UCSD-AML1 (cell line): ENCODE results near the gene PIBF1.
"Not testable (repeated sequence)": the region's sequence is repeated elsewhere in the genome, so short reads cannot be mapped to it uniquely, and the experiment has no call there.

Experiments used
- DNase-seq: peaks from one replicate; lab custom pipeline; 2025; ENCODE audit not compliant: unreplicated experiment; lab: John Stamatoyannopoulos, UW

PIBF1 gene

DNA sequence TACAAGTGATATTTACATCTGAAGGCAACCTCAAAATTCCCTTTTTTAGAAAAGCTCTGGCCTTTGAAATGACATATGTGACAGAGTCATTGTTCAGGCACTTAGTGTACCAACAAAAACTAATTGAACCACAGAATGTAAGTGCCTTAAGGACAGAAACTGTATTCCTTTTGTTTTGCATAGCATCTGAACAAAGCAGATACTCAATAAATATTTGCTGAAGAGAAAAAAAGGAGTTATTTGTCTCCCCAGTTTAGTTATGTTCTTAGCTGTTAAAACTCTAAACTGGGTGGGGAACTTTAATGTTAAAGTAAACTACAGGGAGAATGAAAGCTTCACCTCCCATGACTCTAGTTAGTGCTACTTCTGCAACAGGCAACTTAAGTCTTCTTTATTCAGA lies 220.0 kb downstream of the PIBF1 start:
- DNase-seq: no peak

DNA sequence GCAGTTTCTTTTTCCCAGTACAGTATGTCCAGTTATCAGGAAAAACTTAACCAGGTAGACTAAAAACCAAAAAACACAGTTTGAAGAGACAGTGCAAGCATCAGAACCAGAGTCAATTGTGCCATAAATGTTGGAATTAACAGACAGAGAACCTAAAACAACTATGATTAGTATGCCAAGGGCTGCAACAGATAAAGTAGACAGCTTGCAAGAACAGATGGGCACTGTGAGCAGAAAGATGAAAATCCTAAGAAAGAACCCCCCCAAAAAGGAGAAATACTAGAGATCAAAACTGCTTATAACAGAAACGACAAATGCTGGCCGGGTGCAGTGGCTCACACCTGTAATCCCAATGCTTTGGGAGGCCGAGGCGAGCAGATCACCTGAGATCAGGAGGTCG lies 229.8 kb downstream of the PIBF1 start:
- no peak for DNase-seq

DNA sequence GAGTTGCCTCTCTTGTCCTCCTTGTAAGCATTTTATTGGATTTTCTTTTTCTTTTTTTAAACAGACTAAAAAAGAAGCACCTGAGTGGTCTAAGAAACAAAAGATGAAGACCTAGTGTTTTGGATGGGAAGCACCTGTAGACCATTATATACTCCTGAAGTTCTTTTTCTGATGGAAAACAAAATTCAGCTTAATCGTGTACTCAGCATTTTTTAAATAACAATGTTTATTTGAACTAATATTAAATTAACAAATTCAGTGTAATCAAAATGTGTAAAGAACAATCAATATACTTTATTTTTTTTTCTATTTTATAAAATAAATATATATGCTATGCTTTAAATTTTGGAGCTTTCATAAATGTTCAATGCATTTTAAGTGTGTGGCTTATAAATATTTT lies 233.9 kb downstream of the PIBF1 start:
- DNase-seq: no peak

DNA sequence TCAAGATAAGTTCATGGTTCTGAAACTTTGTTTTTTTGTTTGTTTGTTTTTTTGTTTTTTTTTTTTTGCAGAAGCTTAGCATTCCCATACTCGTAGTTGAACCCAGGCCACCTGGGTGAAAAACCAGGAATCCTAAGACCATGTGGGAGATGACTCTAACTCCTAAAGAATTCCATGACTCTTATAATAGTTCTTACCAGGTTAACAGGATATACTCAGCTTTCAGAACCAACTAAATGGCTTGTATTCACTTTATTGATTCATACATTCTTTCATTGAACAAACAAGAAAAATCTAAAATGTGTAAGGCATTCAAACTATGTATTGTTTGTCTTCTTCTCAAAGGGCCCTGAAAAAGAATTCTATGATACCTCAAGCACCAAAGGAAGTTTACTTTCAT lies 236.4 kb downstream of the PIBF1 start:
- DNase-seq: no peak

DNA sequence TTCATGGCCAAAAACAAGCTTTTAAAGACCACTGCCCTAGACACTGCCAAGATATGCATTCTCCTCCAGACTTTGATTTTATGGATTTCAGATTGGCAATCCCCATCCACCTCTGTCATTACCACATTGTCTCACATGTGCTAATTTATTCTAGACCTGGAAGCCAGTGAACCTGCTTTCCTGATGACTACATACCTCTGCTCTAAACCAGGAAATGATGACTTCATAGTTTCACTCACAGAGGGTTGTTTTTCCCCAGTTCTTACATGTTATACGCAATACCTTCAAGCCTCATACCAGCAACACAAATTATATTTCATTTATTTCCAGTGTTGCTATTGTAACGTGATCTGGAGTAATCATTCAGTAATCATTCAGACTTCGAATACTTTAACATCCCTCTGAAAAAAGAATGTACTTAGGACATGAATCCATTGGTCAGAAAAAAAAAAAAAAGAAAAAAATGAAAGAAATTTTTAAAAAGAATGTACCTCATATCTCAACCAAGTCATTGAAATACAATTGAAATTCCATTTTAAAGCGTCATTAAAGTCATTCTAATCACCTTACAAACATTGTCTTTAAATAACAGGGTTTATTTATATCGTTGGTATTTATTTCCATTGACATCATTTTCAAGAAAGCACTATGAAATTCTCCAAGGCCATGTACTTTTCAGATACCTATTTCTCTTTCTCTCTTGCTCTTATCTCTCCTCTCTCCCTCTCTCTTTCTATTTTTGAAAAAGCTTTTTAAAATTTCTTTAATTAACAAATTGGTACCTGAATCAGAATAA lies 243.5 kb downstream of the PIBF1 start:
- no peak for DNase-seq

DNA sequence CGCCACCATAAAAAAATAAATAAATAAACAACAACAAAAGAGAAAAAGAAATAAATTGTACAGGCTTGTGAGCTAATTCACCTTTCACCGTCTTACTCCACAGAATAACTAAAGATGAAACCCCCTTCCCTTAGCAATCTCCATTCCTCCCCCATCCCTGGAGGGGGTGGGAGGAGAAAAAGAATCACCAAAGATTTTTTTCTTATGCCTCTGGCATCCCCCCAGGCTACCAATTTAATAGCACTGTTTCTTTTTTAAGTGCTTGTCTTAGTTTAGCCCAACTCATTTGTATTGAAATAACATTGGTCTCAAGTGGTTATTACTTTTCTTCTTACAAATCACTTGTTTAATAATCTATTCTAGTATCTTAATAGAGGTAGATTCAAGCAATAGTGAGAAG lies 253.0 kb downstream of the PIBF1 start:
- no peak for DNase-seq

DNA sequence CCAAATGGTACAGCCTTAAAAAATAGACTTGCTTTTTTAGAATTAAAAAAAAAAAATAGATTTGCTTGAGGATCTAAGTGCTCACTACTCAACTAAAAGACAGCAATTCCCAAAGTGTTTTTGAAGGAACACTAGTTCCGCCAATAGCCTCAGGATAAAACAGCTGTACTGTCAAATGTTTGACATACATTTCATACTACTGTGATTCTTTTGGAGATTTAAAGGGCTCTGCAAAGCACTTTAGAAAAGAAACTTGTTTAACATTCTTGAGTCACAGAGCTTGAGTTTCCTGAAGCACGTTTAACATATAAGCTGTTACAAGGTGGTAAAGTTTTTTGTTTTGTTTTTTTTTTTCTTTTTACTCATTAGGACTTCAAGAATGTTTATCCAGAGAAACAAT lies 253.7 kb downstream of the PIBF1 start:
- no peak for DNase-seq

DNA sequence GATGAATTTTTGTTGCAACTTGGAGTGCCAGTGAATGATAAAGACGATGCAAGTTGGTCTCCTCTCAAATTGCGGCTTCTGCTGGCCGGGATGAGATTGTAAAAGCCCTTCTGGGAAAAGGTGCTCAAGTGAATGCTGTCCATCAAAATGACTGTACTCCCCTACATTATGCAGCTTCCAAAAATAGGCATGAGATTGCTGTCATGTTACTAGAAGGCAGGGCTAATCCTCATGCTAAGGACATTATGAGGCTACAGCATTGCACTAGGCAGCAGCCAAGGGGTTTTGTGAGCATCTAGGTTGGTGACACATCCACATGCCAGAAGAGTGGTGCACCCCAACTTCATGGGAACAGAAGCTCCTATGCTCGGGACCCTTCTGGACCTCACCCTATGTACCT lies 254.6 kb downstream of the PIBF1 start:
- DNase-seq: no peak

DNA sequence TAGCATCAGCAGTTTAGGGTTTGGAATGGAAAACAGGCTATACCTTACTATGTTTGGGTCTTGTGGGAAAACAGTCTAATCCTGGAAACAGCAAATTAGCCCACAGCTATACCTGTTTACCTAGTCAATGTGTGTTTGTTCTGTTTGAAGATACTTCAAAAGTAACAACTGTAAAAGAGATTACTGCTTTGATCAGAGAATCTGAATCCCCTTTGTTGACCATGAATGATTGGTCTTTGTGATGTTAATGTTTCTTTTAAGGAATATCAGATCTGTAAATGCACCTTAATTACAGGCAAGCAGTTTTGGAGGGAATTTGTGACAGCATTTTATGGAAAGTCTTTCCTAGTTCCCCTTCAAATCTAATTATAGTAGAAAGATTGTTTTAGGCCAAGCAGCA lies 256.1 kb downstream of the PIBF1 start:
- no peak for DNase-seq

DNA sequence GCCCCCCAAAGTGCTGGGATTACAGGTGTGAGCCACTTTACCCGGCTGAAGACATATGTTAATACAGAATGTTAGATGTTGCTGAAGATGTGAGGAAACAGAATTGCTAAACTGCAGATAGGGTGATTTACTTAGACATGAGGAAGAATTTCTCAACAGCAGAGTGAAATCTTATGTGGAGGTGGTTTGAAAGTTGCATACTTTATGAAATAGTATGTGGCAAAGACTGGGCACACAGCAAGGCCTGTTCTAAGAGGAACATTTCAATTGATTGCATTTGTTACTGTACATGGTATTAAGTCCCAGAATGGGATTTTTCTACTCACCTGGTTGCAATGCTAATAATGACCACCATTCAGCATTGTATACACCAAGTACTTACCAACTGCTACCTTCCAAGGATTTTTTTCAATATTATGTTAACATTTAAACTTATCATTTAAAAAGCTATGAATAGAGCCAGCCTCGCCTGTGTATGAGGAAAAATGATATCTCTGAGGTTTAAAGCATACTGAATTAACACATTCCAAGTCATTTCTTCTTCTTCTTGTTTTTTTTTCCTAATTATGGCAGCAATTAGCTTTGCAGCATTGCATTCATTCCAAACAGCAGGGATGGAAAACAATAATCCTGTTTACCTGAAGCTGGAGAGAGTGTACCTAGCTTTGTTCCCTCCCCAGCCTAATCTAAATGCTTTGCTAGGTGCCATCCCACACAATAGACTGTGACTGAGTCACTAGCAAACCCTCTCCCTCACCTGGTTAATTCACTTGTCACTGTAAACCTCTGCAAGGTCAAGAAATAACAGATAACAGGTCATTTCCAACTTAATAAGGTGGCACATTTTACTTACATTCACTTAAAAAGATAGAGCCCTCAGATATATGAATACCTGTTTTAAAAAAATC lies 257.5 kb downstream of the PIBF1 start:
- no peak for DNase-seq

DNA sequence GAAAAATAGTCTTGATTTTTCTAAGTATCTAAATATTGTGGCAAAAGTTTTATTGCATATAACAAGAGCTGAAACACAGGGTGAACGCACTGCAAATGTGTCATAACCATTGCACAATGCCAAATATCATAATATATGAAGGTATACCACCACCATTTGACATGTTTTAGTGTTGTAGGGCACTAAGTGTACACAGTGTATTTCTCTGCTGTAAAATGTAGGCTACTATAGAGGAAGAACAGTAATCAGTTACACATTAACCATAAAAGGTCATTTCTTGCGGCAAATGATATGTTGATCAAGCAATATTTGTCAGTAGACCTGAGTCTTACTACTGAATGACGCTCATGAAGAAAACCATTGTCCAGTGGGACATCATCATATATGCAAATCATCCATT lies 258.6 kb downstream of the PIBF1 start:
- DNase-seq: no peak

DNA sequence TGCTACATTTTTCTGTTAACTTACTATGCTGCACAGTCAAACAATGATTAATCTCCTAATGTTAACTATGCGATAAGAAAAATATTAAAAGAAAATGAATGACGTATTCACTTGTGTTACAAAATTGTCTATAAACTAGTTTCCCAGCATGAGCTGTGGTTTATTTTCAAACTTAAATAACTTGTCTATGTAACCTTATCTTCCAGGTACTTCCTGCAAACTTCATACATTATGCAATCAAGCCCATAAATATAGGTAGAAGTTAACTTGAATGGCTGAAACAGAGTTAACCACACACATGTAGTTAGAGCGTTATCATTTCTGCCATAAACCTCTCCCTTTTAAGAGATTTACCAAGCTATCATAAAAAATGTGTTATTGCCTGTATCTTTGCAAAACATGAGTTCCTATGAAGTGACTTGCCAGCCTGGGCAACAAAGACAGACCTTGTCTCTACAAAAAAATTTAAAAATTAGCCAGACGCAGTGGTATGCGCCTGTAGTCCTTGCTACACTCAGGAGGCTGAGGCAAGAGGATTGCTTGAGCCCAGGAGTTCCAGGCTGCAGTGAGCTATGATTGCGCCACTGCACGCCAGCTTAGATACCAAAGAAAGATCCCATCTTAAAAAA lies 259.1 kb downstream of the PIBF1 start:
- DNase-seq: no peak

DNA sequence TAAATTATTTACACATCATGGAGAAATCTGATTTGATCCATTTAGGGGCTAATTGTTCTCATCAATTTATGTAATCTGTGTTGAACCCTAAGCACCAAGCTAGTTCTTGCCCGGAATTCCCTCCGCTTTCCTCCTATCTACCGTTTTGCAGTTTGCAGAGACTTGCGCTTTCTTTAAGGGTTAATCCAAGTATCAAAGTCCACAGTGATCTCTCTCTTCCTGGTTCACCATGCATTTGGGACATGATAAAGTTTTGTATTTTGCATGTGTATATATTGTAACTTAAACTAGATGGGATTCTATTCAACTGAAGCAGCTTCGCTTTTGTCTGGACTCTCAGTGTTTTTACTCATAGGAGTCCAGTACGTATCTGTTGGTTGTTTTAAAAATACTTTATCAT lies 263.1 kb downstream of the PIBF1 start:
- DNase-seq: no peak

DNA sequence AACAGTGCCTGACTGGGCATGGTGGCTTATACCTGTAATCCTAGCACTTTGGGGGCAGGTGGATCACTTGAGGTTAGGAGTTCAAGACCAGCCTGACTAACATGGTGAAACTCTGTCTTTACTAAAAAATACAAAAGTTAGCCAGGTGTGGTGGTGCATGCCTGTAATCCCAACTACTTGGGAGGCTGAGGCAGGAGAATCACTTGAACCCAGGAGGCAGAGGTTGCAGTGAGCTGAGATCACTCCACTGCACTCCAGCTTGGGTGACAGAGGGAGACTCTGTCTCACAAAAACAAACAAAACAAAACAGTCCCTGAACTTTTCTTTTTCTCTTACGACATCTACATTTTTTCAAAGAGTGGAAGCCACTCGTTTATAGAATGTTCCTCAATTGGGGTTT lies 266.7 kb downstream of the PIBF1 start:
- not testable (repeated sequence) for DNase-seq

DNA sequence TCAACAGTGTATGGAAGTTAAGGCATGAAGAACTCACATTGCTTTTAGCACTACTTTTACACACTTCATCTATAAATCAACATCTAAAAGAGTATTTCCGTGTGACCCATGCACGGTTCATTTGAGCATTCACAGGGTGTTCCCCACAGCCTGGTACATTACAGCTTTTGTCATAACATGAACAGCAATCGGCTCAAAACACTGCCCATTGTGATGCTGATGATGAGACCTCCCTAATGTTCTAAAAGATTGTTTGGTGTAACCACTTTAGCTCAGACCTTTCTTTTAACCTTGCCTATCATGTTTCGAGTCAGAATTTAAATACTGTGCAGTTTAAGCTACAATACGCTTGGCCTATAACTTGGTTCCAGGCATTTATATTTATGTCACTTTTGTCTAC lies 272.8 kb downstream of the PIBF1 start:
- no peak for DNase-seq

DNA sequence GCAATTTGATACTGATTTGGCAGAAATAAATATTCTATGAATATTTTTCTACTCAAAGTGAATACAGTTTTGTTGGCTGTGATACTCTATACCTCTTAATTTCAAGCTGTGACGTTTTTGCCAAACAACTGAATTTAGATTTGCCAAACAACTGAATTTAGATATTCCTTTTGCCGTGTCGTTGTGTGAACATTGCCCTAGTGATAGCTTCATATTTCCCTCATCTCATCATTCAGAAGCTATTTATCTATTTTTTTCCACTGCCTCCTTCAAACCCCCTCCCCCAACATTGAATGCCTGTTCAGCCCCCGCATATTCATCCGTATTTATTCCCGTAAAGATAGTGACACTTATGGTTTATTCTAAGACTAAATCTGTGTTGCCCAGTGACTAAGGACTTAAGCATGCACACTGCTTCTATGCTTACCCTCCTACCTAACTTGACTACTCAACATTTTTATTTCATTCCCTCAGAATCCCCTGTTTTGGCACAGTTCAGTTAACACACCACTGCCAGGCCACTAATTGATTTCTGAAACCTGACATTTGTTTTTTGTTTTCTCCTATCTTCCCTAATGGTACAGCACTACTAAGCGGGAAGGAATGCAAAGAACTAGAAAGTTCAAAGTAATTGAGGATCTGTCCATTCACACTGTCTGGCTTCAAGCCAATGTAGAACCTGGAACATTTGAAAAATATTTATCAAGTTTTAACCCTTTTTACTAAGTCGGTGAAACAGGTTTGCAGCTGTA lies 274.1 kb downstream of the PIBF1 start:
- DNase-seq: no peak

DNA sequence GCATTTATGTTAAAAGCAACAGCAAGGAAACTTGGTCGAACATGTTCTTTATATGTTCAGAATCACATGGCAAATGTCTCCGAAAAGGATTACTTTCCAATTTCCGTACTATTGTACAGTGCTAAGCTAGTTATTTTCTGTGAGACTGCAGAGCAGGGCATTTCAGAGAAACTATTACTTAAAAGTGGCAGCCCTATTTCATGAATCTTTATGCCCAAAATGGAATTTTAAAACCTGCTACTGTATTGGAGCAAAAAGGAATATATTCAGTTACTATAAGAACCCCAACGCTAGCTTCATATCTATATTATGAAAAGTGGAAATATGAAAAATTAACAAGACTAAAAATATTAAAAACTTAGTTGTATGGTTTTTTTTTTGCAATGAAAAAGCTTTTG lies 274.6 kb downstream of the PIBF1 start:
- DNase-seq: no peak

DNA sequence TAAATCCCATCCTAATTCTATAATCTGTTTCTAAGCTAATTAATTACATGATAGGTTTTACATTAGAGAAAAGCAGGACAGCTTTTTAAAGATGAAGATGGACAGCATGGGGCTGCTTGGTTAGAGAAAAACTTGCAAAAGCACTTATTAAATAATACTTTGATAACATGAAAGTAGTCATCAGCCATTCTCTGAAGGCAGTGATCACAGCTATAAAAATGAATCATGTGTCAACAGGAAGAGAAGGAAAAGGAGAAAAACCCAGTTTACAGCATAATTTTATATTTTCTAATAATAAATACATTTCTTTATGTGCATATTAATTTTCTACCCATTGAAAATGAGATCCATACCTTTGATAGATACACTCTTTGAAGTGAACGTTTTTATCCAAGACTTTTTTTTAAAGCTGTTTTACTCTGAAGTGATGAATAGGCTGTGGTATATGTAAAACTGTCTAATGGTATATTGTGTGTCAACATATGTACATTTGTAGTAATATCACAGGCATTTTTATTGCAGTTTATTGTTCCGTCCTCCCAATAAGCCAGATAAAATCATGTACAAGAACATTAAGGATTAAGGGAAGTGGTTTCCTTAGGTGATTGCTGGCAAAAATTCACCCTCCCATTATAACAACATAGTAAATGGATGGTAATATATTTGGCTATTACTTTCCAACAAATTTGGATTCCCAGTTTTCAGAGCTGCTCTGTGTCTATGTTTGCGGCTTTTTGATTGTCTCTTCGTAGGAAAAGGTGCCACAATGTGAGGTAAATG lies 275.5 kb downstream of the PIBF1 start:
- no peak for DNase-seq

DNA sequence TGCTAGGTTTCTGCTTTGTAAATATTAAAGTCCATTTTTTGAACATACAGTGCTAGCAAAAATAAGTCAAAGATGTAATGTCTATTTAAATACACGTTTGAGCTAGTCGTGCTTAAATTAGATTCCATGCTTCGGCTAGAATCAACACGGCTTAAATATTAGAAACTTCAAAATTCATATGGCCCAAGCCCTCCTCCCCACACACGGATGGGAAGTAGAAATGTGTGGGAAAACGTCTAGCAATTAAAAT lies 276.1 kb downstream of the PIBF1 start:
- DNase-seq: no peak

DNA sequence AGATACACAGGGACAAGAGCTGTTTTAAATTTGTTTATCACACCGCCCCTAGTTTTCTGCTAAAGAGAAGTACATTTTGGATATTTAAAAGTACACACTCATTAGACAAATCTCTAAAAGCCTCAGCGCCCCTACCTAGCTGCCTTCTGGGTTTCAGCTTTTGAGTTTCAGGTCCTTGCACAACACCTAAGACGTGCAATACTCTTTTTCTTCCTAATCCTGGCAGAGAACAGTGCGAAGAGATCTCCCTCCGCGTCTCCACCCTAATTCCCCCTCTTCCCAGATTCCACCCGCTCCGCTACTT lies 276.5 kb downstream of the PIBF1 start:
- DNase-seq: no peak
